CD14-positive monocyte (primary cell): ENCODE results near the gene RAE1. TPM values are rescaled to one million over a fixed set of nuclear protein-coding genes. Genes with fewer than 3 reads are reported as not detected.

Experiments used
- DNase-seq, 3 donors: peaks; one replicate each; pipeline ENCODE4 v3.0.0-alpha.2; 2011 to 2022
- H2AFZ ChIP-seq: 2 replicates; pipeline ENCODE4 v1.6.0; 2012; ENCODE audit warnings: mild to moderate bottlenecking, low read depth, low read length, inconsistent platforms; ENCODE audit not compliant: insufficient read depth, poor library complexity, severe bottlenecking
- H3K27ac ChIP-seq, 2 donors: 1 replicate in 1 of 2; 2 replicates in 1 of 2; pipeline ENCODE4 v1.5.1; 2012 to 2013; ENCODE audit warnings: low read length in 2 of 2, control low read depth in 1 of 2, inconsistent platforms in 1 of 2, low read depth in 1 of 2, mild to moderate bottlenecking in 1 of 2
- H3K27me3 ChIP-seq, 2 donors: one replicate each; pipeline versions ENCODE4 v1.6.0 to v1.6.1; 2011 to 2013; ENCODE audit warnings: low read length in 2 of 2; ENCODE audit not compliant: control insufficient read depth in 2 of 2, insufficient read depth in 2 of 2
- H3K36me3 ChIP-seq, 2 donors: replicated peaks in 1 of 2; 1 replicate in 1 of 2; 2 replicates in 1 of 2; pipeline versions ENCODE4 v1.5.1 to v1.6.1; 2012 to 2013; ENCODE audit warnings: low read length in 2 of 2, control low read depth in 1 of 2, inconsistent platforms in 1 of 2, mild to moderate bottlenecking in 1 of 2; ENCODE audit not compliant: insufficient read depth in 2 of 2, control insufficient read depth in 1 of 2
- H3K4me1 ChIP-seq, 2 donors: 1 replicate in 1 of 2; 2 replicates in 1 of 2; pipeline versions ENCODE4 v1.5.1 to v1.6.1; 2012 to 2013; ENCODE audit warnings: low read length in 2 of 2, control low read depth in 1 of 2, inconsistent platforms in 1 of 2, mild to moderate bottlenecking in 1 of 2, moderate library complexity in 1 of 2; ENCODE audit not compliant: insufficient read depth in 2 of 2, control insufficient read depth in 1 of 2
- H3K4me2 ChIP-seq: replicated peaks from 2 replicates; pipeline ENCODE3; 2012; ENCODE audit warnings: low read length, moderate library complexity, mild to moderate bottlenecking; ENCODE audit not compliant: poor library complexity, severe bottlenecking; ENCODE audit errors: extremely low read depth
- H3K4me3 ChIP-seq, 3 experiments: fragments of 200-600 bp in 1 of 3; sonication (generic) in 1 of 3; replicated peaks in 1 of 3; 1 replicate in 2 of 3; 2 replicates in 1 of 3; pipeline ENCODE4 v1.5.1; 2011 to 2013; ENCODE audit warnings: low read length in 3 of 3, mild to moderate bottlenecking in 3 of 3, control low read depth in 2 of 3, low read depth in 2 of 3, inconsistent platforms in 1 of 3, moderate library complexity in 1 of 3
- H3K79me2 ChIP-seq: 2 replicates; pipeline ENCODE4 v1.6.0; 2012; ENCODE audit warnings: mild to moderate bottlenecking, control low read depth, inconsistent platforms, low read length, moderate library complexity; ENCODE audit not compliant: insufficient read depth
- H3K9ac ChIP-seq: 2 replicates; pipeline ENCODE4 v1.6.0; 2017; ENCODE audit warnings: low read length, mild to moderate bottlenecking; ENCODE audit not compliant: insufficient read depth, poor library complexity, severe bottlenecking
- H3K9me3 ChIP-seq, 2 donors: replicated peaks in 1 of 2; 1 replicate in 1 of 2; 2 replicates in 1 of 2; pipeline versions ENCODE4 v1.5.1 to v1.6.1; 2012 to 2013; ENCODE audit warnings: low read length in 2 of 2, control low read depth in 1 of 2; ENCODE audit not compliant: control insufficient read depth in 1 of 2, insufficient read depth in 1 of 2
- H4K20me1 ChIP-seq: 2 replicates; pipeline ENCODE4 v1.6.0; 2012; ENCODE audit warnings: mild to moderate bottlenecking, low read length, control low read depth, moderate library complexity; ENCODE audit not compliant: insufficient read depth
- H3K27ac Mint-ChIP-seq, 7 donors: one replicate each; pipeline ENCODE4 v1.8.0; 2020; ENCODE audit warnings: mild to moderate bottlenecking in 7 of 7, mixed read lengths in 7 of 7, moderate library complexity in 6 of 7, inconsistent platforms in 2 of 7
- H3K27me3 Mint-ChIP-seq, 3 donors: one replicate each; pipeline ENCODE4 v1.8.0; 2021 to 2022; ENCODE audit warnings: low read depth in 3 of 3, mild to moderate bottlenecking in 3 of 3, mixed read lengths in 3 of 3, moderate library complexity in 3 of 3, inconsistent platforms in 1 of 3
- H3K36me3 Mint-ChIP-seq, 2 donors: one replicate each; pipeline ENCODE4 v1.8.0; 2020; ENCODE audit warnings: mixed read lengths in 2 of 2, inconsistent platforms in 1 of 2, mild to moderate bottlenecking in 1 of 2
- H3K4me1 Mint-ChIP-seq: one replicate; pipeline ENCODE4 v1.8.0; 2020; ENCODE audit warnings: mild to moderate bottlenecking, mixed read lengths
- H3K4me3 Mint-ChIP-seq, 2 donors: one replicate each; pipeline ENCODE4 v1.8.0; 2020; ENCODE audit warnings: mild to moderate bottlenecking in 2 of 2, mixed read lengths in 2 of 2, moderate library complexity in 1 of 2
- H3K9me3 Mint-ChIP-seq, 7 donors: one replicate each; pipeline ENCODE4 v1.8.0; 2020 to 2022; ENCODE audit warnings: mixed read lengths in 7 of 7, mild to moderate bottlenecking in 6 of 7, moderate library complexity in 6 of 7, inconsistent platforms in 2 of 7
- CTCF ChIP-seq: fragments of 200-600 bp; IDR thresholded peaks from one replicate; pipeline ENCODE4 v1.8.0; 2022; ENCODE audit warnings: antibody characterized with exemption, mild to moderate bottlenecking
- WGBS: methylation state at CpG from one replicate; pipeline ENCODE4 v1.1.5; 2013; ENCODE audit warnings: missing lambda C conversion rate; ENCODE audit not compliant: insufficient coverage; 5-methylcytosine and 5-hydroxymethylcytosine counted together
- intact Hi-C, 2 donors: fragments of 100-400 bp; cut with micrococcal nuclease; formaldehyde crosslinking; loops; one replicate each; pipeline versions ENCODE4 v1.15.0 to v1.15.1; 2023
- polyA plus RNA-seq, 3 donors: library from polyadenylated mRNA; depleted of rRNA in 1 of 3; unstranded in 2 of 3; stranded (reverse) in 1 of 3; fragments of 300-500 nt in 2 of 3; fragments of >200 nt in 1 of 3; fragmentation: Illumina TruSeq in 2 of 3; gene quantifications; 1 replicate in 2 of 3; 2 replicates in 1 of 3; pipeline ENCODE4 v1.2.3, GENCODE V29; 2012 to 2021

The RAE1 gene
- polyA plus RNA-seq, 3 donors, result 15.8 to 27.5 (median 21.7) TPM

- TF ChIP-seq CTCF, result no peak
- Mint-ChIP-seq H3K36me3 (peaks cover 3 to 4% of the 10 kb centered on the region in 2 donors), H3K4me3 (no peak overlapping the region), H3K9me3 (peaks cover 0 to 6% (median 0%) of the 10 kb centered on the region in 7 donors), H3K4me1 (peaks cover 66% of the 10 kb centered on the region), H3K27me3 (peaks cover 5 to 7% (median 5%) of the 10 kb centered on the region in 3 donors), H3K27ac (no peak overlapping the region)
- WGBS, result 97% methylated on average over 11 of the region's 13 CpGs
- H3K4me1 ChIP-seq, result peaks cover 59 to 74% of the 10 kb centered on the region in 2 donors
- H3K9ac ChIP-seq, result no peak overlapping the region
- intact Hi-C loops, result no loop called here
- H3K79me2 ChIP-seq, result no peaks in the 10 kb centered on the region
- no peaks in the 10 kb centered on the region for H4K20me1 ChIP-seq
- no peaks in the 10 kb centered on the region for H3K9me3 ChIP-seq
- H3K36me3 ChIP-seq, result no peaks in the 10 kb centered on the region
- no peak overlapping the region for H2AFZ ChIP-seq
- H3K27me3 ChIP-seq, result no peaks in the 10 kb centered on the region
- DNase-seq, result no peak
- H3K4me2 ChIP-seq, result no peak overlapping the region
- no peak overlapping the region for H3K27ac ChIP-seq
- H3K4me3 ChIP-seq, result no peak overlapping the region
Measured at GRCh38 chr20:57426271-57426689, 75.2 kb downstream of the RAE1 start.

- no peak overlapping the region for H3K4me3 ChIP-seq
- H3K4me1 ChIP-seq, result peaks cover 64 to 80% of the 10 kb centered on the region in 2 donors
- no peak overlapping the region for H3K9ac ChIP-seq
- H3K27me3 Mint-ChIP-seq, result peaks cover 4 to 7% (median 5%) of the 10 kb centered on the region in 3 donors
- H3K27ac Mint-ChIP-seq, result no peak overlapping the region
- no peak for TF ChIP-seq CTCF
- H3K4me1 Mint-ChIP-seq, result peaks cover 72% of the 10 kb centered on the region
- DNase-seq, result no peak
- no peaks in the 10 kb centered on the region for H4K20me1 ChIP-seq
- no peaks in the 10 kb centered on the region for H3K79me2 ChIP-seq
- peaks cover 3 to 4% of the 10 kb centered on the region in 2 donors for H3K36me3 Mint-ChIP-seq
- no peaks in the 10 kb centered on the region for H3K9me3 ChIP-seq
- intact Hi-C loops, result no loop called here
- H3K27ac ChIP-seq, result no peak overlapping the region
- H3K4me3 Mint-ChIP-seq, result no peak overlapping the region
- no peak overlapping the region for H3K4me2 ChIP-seq
- H3K36me3 ChIP-seq, result no peaks in the 10 kb centered on the region
- H3K27me3 ChIP-seq, result no peaks in the 10 kb centered on the region
- WGBS, result 100% methylated on average over 3 of the region's 7 CpGs
- peaks cover 0 to 6% (median 0%) of the 10 kb centered on the region in 7 donors for H3K9me3 Mint-ChIP-seq
- no peak overlapping the region for H2AFZ ChIP-seq
Measured at GRCh38 chr20:57426831-57427230, 75.8 kb downstream of the RAE1 start.
